ENCODE results near the gene KLHL17.
"Not testable (repeated sequence)": the region's sequence is repeated elsewhere in the genome, so short reads cannot be mapped to it uniquely, and the experiment has no call there.

Gene KLHL17

GRCh38 chr1:970242-970972, 10.0 kb downstream of the KLHL17 start:
- no peak for DNase-seq (ENCODE audit: low read depth)

- no peak for DNase-seq (ENCODE audit: low read depth)
Measured at GRCh38 chr1:970973-971730, 10.8 kb downstream of the KLHL17 start.

- no peak for DNase-seq (ENCODE audit: low read depth)
Measured at GRCh38 chr1:971751-972506, 11.5 kb downstream of the KLHL17 start.

GRCh38 chr1:972726-973458, 12.5 kb downstream of the KLHL17 start:
- no peak for DNase-seq (ENCODE audit: low read depth)

GRCh38 chr1:973459-974292, 13.3 kb downstream of the KLHL17 start:
- DNase-seq (ENCODE audit: low read depth): no peak

- DNase-seq (ENCODE audit: low read depth): no peak
Measured at GRCh38 chr1:974293-974640, 13.9 kb downstream of the KLHL17 start.

- no peak for DNase-seq (ENCODE audit: low read depth)
Measured at GRCh38 chr1:974687-975328, 14.4 kb downstream of the KLHL17 start.

GRCh38 chr1:975365-975764, 15.0 kb downstream of the KLHL17 start:
- no peak for DNase-seq (ENCODE audit: low read depth)

- no peak for DNase-seq (ENCODE audit: low read depth)
Measured at GRCh38 chr1:975896-976683, 15.7 kb downstream of the KLHL17 start.

- DNase-seq (ENCODE audit: low read depth): not testable (repeated sequence)
Measured at GRCh38 chr1:976791-977190, 16.4 kb downstream of the KLHL17 start.

GRCh38 chr1:978069-978834, 17.9 kb downstream of the KLHL17 start:
- no peak for DNase-seq (ENCODE audit: low read depth)

- no peak for DNase-seq (ENCODE audit: low read depth)
Measured at GRCh38 chr1:978835-979743, 18.7 kb downstream of the KLHL17 start.

- no peak for DNase-seq (ENCODE audit: low read depth)
Measured at GRCh38 chr1:979744-980072, 19.3 kb downstream of the KLHL17 start.

- no peak for DNase-seq (ENCODE audit: low read depth)
Measured at GRCh38 chr1:980137-980571, 19.8 kb downstream of the KLHL17 start.

GRCh38 chr1:980602-981395, 20.4 kb downstream of the KLHL17 start:
- no peak for DNase-seq (ENCODE audit: low read depth)

GRCh38 chr1:981491-981954, 21.1 kb downstream of the KLHL17 start:
- DNase-seq (ENCODE audit: low read depth): no peak

GRCh38 chr1:981955-982558, 21.7 kb downstream of the KLHL17 start, which contains the start of gene PERM1:
Gene PERM1, minus strand, starts transcription at chr1:982093. Its CDS starts 1,064 bp downstream, at chr1:981029.
- no peak for DNase-seq (ENCODE audit: low read depth)
